SK-N-SH treated with all-trans-retinoic acid at 6 μM for 48 hours (cell line): ENCODE measurements around the gene TASP1.
"Not testable (repeated sequence)": the region's sequence is repeated elsewhere in the genome, so short reads cannot be mapped to it uniquely, and the experiment has no call there.

Source experiments
- ATAC-seq: fragments of 200-7000 bp; cut with Tn5 transposase; 3 replicates; pipeline ENCODE4 v1.9.1; 2020; ENCODE audit warnings: mild to moderate bottlenecking, moderate library complexity
- ARNTL ChIP-seq: fragments of 450-650 bp; formaldehyde crosslinking; IDR thresholded peaks from 2 replicates; pipeline ENCODE4 v1.5.0; 2020; ENCODE audit warnings: low read depth, mild to moderate bottlenecking, moderate library complexity, borderline replicate concordance
- CSDC2 ChIP-seq: fragments of 250-450 bp; sonication (Bioruptor Pico); IDR thresholded peaks from 2 replicates; pipeline ENCODE4 v1.5.0; 2020; ENCODE audit warnings: mild to moderate bottlenecking, moderate library complexity
- CSRNP3 ChIP-seq: fragments of 250-450 bp; sonication (Bioruptor Pico); IDR thresholded peaks from 2 replicates; pipeline ENCODE4 v1.5.1; 2021; ENCODE audit warnings: mild to moderate bottlenecking, moderate library complexity
- ESRRG ChIP-seq: fragments of 250-450 bp; sonication (Bioruptor Pico); IDR thresholded peaks from 2 replicates; pipeline ENCODE4 v1.6.1; 2021; ENCODE audit warnings: mild to moderate bottlenecking
- GLIS3 ChIP-seq: fragments of 250-450 bp; sonication (Bioruptor Pico); IDR thresholded peaks from 2 replicates; pipeline ENCODE4 v1.5.0; 2020; ENCODE audit warnings: mild to moderate bottlenecking, moderate library complexity
- ISL1 ChIP-seq: fragments of 250-450 bp; sonication (Bioruptor Pico); IDR thresholded peaks from 2 replicates; pipeline ENCODE4 v2.1.2; 2022; ENCODE audit warnings: mild to moderate bottlenecking, moderate library complexity
- OSR1 ChIP-seq: fragments of 250-450 bp; sonication (Bioruptor Pico); IDR thresholded peaks from 2 replicates; pipeline ENCODE4 v1.8.0; 2022; ENCODE audit warnings: moderate library complexity, mild to moderate bottlenecking, inconsistent platforms
- PATZ1 ChIP-seq: fragments of 250-450 bp; sonication (Bioruptor Pico); IDR thresholded peaks from 2 replicates; pipeline ENCODE4 v1.8.0; 2020; ENCODE audit warnings: mild to moderate bottlenecking, moderate library complexity, borderline replicate concordance
- PPARA ChIP-seq: fragments of 250-450 bp; sonication (Bioruptor Pico); IDR thresholded peaks from 2 replicates; pipeline ENCODE4 v1.5.0; 2020; ENCODE audit warnings: mild to moderate bottlenecking, borderline replicate concordance
- SNAI2 ChIP-seq: fragments of 250-450 bp; sonication (Bioruptor Pico); IDR thresholded peaks from 2 replicates; pipeline ENCODE4 v1.5.0; 2020; ENCODE audit warnings: mild to moderate bottlenecking, moderate library complexity
- TCF4 ChIP-seq: fragments of 250-450 bp; sonication (Bioruptor Pico); IDR thresholded peaks from 2 replicates; pipeline ENCODE4 v1.8.0; 2021; ENCODE audit warnings: mild to moderate bottlenecking, moderate library complexity, borderline replicate concordance
- TSHZ2 ChIP-seq: fragments of 250-450 bp; sonication (Bioruptor Pico); IDR thresholded peaks from 2 replicates; pipeline ENCODE4 v1.5.0; 2020; ENCODE audit warnings: mild to moderate bottlenecking, moderate library complexity
- ZC3H10 ChIP-seq: fragments of 250-450 bp; sonication (Bioruptor Pico); IDR thresholded peaks from 2 replicates; pipeline ENCODE4 v1.5.1; 2021; ENCODE audit warnings: mild to moderate bottlenecking, moderate library complexity
- ZFP3 ChIP-seq: fragments of 250-450 bp; sonication (Bioruptor Pico); IDR thresholded peaks from 2 replicates; pipeline ENCODE4 v1.5.0; 2020; ENCODE audit warnings: mild to moderate bottlenecking, moderate library complexity
- ZFP30 ChIP-seq: fragments of 450-650 bp; formaldehyde crosslinking; IDR thresholded peaks from 2 replicates; pipeline ENCODE4 v1.5.0; 2022; ENCODE audit warnings: mild to moderate bottlenecking, moderate library complexity
- ZNF565 ChIP-seq: fragments of 450-650 bp; formaldehyde crosslinking; conservative IDR thresholded peaks from 2 replicates; pipeline ENCODE4 v1.5.0; 2020; ENCODE audit warnings: low read depth, mild to moderate bottlenecking, moderate library complexity
- TF ChIP-seq, protein P1 (sequence below): fragments of 250-450 bp; sonication (Bioruptor Pico); IDR thresholded peaks from 2 replicates; pipeline ENCODE4 v1.8.0; 2021; ENCODE audit warnings: low read depth, mild to moderate bottlenecking, moderate library complexity, borderline replicate concordance

Gene TASP1

DNA sequence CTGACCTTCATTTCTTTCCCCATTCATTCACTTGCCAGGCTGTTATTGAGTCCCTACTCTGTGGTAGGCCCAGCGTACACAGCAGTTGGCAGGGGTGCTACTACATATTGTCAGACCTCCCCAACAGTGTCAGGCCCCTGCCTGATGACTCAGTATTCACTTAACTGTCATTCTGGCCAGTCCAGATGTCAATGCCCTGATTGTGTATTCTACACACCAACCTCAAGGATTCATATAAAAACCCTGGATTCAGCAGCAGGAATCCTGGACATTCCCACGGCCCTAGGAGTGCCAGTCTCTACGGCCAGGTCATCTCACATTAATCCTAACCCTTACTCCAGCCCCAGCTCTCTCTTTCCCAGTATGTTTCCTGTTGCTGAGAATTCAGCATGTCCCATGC, 151.5 kb downstream of the TASP1 start (continued):
- no peak for TF ChIP-seq TCF4

DNA sequence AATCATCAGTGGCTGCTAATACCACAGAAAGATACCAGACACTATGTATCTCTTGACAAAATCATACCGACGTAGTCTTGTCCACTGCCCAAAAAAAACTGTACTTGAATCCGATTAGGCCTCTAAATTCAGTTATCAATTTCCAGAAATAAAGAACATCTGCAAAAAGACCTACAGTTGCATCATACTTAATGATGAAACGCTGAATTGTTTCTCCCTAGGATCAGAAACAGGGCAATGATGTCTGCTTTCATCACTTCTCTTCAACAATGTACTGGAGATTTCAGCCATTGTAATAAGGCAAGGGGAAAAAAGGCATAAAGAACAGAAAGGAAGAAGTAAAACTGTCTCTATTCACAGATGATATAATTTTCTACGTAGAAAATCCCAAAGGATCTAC, 152.0 kb downstream of the TASP1 start:
- no peak for ATAC-seq
- TF ChIP-seq TCF4 (peak; percentile 49; the same call in 1 of the 2 replicates), ZNF565 (no peak), PPARA (CRISPR knock-in tag) (no peak), ESRRG (no peak)

GRCh38 chr20:13485576-13485975, 153.2 kb downstream of the TASP1 start:
- TF ChIP-seq ARNTL (CRISPR knock-in tag) = no peak
- TF ChIP-seq TSHZ2 (CRISPR knock-in tag) = no peak
- no peak for TF ChIP-seq PATZ1 (CRISPR knock-in tag)
- TF ChIP-seq TCF4 = no peak
- TF ChIP-seq SNAI2 (CRISPR knock-in tag) = no peak
- no peak for TF ChIP-seq ZFP30 (CRISPR knock-in tag)
- no peak for TF ChIP-seq OSR1 (CRISPR knock-in tag)
- TF ChIP-seq, all 23 proteins: peak for 0

GRCh38 chr20:13485019-13485418, 153.7 kb downstream of the TASP1 start:
- not testable (repeated sequence) for ATAC-seq

More at GRCh38 chr20:13485576-13485975, 153.2 kb downstream of the TASP1 start:
- no peak for ATAC-seq

DNA sequence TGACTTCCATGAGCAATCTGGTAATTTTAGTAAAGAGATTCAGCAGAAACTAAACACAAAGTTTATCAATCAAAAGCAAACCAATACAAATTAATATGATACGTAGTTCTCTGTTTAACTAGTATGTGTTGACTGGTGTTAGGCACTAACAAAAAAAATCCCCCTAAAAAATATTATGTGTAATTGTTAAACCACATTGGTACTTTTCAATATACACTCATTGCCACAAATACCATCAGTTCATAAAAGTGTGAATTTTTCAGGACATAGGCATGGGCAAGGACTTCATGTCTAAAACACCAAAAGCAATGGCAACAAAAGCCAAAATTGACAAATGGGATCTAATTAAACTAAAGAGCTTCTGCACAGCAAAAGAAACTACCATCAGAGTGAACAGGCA, 155.3 kb downstream of the TASP1 start:
- not testable (repeated sequence) for ATAC-seq

DNA sequence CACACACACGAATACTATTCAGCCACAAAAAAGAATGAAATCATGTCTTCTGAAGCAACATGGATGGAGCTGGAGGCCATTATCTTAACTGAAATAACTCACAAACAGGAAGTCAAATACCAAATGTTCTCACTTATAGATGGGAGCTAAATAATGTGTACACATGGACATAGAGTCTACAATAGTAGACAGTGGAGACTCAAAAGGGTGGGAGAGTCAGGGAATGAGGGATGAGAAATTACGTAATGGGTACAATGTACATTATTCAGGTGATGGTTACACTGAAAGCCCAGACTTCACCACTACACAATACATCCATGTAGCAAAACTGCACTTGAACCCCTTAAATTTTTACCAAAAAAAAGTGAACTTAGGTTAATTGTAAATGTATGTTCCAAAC, 160.4 kb downstream of the TASP1 start:
- no peak for TF ChIP-seq TCF4
- TF ChIP-seq, all 23 proteins: peak for 0
- ATAC-seq = no peak

- ATAC-seq = no peak
- TF ChIP-seq OSR1 (CRISPR knock-in tag) (no peak), ZNF565 (no peak), ARNTL (CRISPR knock-in tag) (no peak), GLIS3 (no peak), TCF4 (no peak)
Observed at GRCh38 chr20:13474467-13474866, 164.3 kb downstream of the TASP1 start.

DNA sequence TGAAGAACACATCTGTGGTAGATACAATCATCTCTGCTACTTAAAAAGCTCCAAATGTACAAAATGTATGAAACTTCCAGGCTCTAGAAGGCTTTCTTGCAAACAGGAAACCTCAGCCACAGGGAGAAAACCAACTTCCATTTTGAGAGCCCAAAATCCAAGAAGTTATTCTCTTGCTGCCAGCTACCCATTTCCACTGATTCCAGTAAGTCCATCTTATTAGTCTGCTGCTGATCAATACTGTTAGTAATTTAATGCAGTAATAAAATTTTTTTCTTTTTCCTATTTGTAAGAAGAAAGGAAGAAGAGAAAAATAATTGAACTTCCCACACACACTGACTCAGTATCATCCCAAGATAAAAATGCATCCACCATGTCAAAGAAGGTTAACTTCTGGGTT, 169.5 kb downstream of the TASP1 start:
- ATAC-seq = no peak
- TF ChIP-seq CSDC2 (no peak), ISL1 (CRISPR knock-in tag) (no peak), ESRRG (no peak), CSRNP3 (no peak), GLIS3 (no peak), TSHZ2 (CRISPR knock-in tag) (no peak), ZC3H10 (no peak), PPARA (CRISPR knock-in tag) (no peak), ZFP30 (CRISPR knock-in tag) (no peak), ZFP3 (CRISPR knock-in tag) (no peak), PATZ1 (CRISPR knock-in tag) (no peak)
- TF ChIP-seq, protein P1, sequence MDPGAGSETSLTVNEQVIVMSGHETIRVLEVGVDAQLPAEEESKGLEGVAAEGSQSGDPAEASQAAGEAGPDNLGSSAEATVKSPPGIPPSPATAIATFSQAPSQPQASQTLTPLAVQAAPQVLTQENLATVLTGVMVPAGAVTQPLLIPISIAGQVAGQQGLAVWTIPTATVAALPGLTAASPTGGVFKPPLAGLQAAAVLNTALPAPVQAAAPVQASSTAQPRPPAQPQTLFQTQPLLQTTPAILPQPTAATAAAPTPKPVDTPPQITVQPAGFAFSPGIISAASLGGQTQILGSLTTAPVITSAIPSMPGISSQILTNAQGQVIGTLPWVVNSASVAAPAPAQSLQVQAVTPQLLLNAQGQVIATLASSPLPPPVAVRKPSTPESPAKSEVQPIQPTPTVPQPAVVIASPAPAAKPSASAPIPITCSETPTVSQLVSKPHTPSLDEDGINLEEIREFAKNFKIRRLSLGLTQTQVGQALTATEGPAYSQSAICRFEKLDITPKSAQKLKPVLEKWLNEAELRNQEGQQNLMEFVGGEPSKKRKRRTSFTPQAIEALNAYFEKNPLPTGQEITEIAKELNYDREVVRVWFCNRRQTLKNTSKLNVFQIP (CRISPR knock-in tag) = no peak
